ENCODE data around the gene KRTAP10-8.

The KRTAP10-8 gene

DNA sequence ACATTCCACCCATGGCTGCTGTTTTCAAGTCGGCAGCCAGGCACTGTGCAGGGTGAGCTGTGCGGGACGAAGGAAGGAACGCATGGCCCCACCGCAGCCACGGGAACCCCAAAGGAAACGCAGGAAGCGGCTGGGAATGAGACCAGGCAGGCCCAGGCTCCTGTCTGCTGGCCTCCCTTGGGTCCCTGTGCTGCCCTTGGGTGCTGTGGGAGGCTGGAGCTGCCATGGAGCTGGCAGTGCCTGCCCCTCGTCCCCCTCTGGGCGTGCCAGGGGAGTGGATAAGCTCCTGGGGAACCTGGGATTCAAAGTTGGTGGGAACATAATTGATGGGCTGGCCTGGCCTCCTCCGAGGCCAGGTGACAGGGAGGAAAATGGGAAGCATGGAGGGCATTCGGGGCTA, 43.6 kb upstream of the KRTAP10-8 start (continued):
- TF ChIP-seq, protein P1, sequence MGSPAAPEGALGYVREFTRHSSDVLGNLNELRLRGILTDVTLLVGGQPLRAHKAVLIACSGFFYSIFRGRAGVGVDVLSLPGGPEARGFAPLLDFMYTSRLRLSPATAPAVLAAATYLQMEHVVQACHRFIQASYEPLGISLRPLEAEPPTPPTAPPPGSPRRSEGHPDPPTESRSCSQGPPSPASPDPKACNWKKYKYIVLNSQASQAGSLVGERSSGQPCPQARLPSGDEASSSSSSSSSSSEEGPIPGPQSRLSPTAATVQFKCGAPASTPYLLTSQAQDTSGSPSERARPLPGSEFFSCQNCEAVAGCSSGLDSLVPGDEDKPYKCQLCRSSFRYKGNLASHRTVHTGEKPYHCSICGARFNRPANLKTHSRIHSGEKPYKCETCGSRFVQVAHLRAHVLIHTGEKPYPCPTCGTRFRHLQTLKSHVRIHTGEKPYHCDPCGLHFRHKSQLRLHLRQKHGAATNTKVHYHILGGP (tag by site-specific recombination; IDR thresholded peaks at IDR 0.05): no peak
- TF ChIP-seq, protein P2, sequence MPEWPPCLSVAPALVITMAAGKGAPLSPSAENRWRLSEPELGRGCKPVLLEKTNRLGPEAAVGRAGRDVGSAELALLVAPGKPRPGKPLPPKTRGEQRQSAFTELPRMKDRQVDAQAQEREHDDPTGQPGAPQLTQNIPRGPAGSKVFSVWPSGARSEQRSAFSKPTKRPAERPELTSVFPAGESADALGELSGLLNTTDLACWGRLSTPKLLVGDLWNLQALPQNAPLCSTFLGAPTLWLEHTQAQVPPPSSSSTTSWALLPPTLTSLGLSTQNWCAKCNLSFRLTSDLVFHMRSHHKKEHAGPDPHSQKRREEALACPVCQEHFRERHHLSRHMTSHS (tag by site-specific recombination; IDR thresholded peaks at IDR 0.05): no peak
- no peak for TF ChIP-seq ZNF610 (tag by site-specific recombination; IDR thresholded peaks at IDR 0.05; ENCODE audit: borderline replicate concordance)
- no peak for TF ChIP-seq ZNF2 (tag by site-specific recombination; IDR thresholded peaks at IDR 0.05)
- no peak for TF ChIP-seq ZNF302 (tag by site-specific recombination; IDR thresholded peaks at IDR 0.05; ENCODE audit: low read depth)
- TF ChIP-seq, protein P3, sequence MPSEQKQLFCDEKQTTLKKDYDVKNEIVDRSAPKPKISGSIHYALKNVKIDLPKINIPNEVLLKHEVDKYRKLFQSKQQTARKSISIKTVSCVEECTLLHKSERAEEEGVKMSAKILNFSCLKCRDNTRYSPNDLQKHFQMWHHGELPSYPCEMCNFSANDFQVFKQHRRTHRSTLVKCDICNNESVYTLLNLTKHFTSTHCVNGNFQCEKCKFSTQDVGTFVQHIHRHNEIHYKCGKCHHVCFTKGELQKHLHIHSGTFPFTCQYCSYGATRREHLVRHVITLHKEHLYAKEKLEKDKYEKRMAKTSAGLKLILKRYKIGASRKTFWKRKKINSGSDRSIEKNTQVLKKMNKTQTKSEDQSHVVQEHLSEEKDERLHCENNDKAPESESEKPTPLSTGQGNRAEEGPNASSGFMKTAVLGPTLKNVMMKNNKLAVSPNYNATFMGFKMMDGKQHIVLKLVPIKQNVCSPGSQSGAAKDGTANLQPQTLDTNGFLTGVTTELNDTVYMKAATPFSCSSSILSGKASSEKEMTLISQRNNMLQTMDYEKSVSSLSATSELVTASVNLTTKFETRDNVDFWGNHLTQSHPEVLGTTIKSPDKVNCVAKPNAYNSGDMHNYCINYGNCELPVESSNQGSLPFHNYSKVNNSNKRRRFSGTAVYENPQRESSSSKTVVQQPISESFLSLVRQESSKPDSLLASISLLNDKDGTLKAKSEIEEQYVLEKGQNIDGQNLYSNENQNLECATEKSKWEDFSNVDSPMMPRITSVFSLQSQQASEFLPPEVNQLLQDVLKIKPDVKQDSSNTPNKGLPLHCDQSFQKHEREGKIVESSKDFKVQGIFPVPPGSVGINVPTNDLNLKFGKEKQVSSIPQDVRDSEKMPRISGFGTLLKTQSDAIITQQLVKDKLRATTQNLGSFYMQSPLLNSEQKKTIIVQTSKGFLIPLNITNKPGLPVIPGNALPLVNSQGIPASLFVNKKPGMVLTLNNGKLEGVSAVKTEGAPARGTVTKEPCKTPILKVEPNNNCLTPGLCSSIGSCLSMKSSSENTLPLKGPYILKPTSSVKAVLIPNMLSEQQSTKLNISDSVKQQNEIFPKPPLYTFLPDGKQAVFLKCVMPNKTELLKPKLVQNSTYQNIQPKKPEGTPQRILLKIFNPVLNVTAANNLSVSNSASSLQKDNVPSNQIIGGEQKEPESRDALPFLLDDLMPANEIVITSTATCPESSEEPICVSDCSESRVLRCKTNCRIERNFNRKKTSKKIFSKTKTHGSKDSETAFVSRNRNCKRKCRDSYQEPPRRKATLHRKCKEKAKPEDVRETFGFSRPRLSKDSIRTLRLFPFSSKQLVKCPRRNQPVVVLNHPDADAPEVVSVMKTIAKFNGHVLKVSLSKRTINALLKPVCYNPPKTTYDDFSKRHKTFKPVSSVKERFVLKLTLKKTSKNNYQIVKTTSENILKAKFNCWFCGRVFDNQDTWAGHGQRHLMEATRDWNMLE (tag by site-specific recombination; conservative IDR thresholded peaks at IDR 0.05; ENCODE audit: low read depth): no peak

DNA sequence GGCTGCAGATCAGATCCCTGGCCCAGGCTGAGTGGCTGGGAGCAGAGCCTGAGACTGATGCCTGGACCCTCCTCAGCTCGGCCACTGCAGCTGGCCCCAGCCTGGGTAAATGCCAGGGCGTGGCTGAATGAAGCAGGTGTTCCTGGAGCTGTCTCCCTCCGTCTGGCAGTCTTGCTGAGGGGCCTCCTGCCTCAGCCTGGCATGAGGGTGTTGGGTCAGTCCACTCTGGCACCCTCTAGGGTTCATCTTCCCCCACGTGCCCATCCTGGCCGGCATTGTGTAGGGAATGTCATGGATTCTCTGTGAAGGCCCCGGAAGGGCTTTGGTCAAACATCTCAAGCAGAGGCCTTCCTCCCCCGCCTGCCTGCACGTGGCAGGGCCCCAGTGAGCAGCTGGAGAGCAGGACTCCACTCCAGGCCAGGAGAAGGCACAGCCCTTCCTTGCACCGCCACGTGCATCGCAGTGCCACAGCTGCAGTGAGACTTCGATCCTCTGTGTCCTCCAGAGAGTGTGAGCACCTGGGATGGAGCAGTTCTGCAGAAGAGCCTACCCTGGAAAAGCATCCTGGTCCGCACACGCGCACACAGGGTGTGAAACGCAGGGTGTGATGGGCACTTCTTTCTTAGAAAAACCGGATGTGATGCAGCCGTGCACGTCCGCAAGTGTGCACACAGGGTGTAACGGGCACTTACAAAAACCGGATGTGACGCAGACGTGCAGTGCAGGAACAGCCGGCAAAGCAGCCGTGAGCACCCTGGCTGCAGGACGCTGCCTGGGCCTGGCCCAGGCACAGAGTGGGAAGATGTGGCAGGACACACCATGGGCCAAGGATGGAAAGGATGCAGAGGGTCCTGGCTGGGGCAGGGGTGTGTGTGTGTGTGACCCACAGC, 43.0 kb upstream of the KRTAP10-8 start:
- Histone ChIP-seq H3K27ac (ENCODE audit: extremely low read depth, low read depth, low read length) (no peak overlapping the region), H3K4me1 (ENCODE audit: control insufficient read depth, insufficient read depth, low read length) (no peaks in the 10 kb centered on the region), H3K4me3 (ENCODE audit: low read depth, low read length) (no peak overlapping the region), H3K36me3 (ENCODE audit: control insufficient read depth in 2 of 2, insufficient read depth in 1 of 2, low read length in 2 of 2) (no peaks in the 10 kb centered on the region), H3K9me3 (ENCODE audit: control insufficient read depth, insufficient read depth, low read depth, low read length) (no peaks in the 10 kb centered on the region)
- ChIA-PET POLR2A (no interaction called here), CTCF (interaction anchor here (0.6 kb wide), 1 partner anchor 59 kb away, joined by 4 read pairs; no protein-coding TSS in a partner anchor)
- TF ChIP-seq ZNF133 (tag by site-specific recombination; IDR thresholded peaks at IDR 0.05): no peak
- TF ChIP-seq ZNF324 (tag by site-specific recombination; IDR thresholded peaks at IDR 0.05): no peak
- TF ChIP-seq, protein P4, sequence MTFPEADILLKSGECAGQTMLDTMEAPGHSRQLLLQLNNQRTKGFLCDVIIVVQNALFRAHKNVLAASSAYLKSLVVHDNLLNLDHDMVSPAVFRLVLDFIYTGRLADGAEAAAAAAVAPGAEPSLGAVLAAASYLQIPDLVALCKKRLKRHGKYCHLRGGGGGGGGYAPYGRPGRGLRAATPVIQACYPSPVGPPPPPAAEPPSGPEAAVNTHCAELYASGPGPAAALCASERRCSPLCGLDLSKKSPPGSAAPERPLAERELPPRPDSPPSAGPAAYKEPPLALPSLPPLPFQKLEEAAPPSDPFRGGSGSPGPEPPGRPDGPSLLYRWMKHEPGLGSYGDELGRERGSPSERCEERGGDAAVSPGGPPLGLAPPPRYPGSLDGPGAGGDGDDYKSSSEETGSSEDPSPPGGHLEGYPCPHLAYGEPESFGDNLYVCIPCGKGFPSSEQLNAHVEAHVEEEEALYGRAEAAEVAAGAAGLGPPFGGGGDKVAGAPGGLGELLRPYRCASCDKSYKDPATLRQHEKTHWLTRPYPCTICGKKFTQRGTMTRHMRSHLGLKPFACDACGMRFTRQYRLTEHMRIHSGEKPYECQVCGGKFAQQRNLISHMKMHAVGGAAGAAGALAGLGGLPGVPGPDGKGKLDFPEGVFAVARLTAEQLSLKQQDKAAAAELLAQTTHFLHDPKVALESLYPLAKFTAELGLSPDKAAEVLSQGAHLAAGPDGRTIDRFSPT (tag by site-specific recombination; IDR thresholded peaks at IDR 0.05): no peak
- no peak for TF ChIP-seq BCL11B (tag by site-specific recombination; IDR thresholded peaks at IDR 0.05; ENCODE audit: low read depth)
- TF ChIP-seq, protein P5, sequence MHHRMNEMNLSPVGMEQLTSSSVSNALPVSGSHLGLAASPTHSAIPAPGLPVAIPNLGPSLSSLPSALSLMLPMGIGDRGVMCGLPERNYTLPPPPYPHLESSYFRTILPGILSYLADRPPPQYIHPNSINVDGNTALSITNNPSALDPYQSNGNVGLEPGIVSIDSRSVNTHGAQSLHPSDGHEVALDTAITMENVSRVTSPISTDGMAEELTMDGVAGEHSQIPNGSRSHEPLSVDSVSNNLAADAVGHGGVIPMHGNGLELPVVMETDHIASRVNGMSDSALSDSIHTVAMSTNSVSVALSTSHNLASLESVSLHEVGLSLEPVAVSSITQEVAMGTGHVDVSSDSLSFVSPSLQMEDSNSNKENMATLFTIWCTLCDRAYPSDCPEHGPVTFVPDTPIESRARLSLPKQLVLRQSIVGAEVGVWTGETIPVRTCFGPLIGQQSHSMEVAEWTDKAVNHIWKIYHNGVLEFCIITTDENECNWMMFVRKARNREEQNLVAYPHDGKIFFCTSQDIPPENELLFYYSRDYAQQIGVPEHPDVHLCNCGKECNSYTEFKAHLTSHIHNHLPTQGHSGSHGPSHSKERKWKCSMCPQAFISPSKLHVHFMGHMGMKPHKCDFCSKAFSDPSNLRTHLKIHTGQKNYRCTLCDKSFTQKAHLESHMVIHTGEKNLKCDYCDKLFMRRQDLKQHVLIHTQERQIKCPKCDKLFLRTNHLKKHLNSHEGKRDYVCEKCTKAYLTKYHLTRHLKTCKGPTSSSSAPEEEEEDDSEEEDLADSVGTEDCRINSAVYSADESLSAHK (tag by site-specific recombination; IDR thresholded peaks at IDR 0.05): no peak
- TF ChIP-seq HOXD13 (CRISPR knock-in tag; IDR thresholded peaks at IDR 0.05; ENCODE audit: borderline replicate concordance): no peak
- no peak for TF ChIP-seq ZNF391 (tag by site-specific recombination; IDR thresholded peaks at IDR 0.05; ENCODE audit: borderline replicate concordance, low read depth)
- TF ChIP-seq TRIM28 (IDR thresholded peaks at IDR 0.05; ENCODE audit: borderline replicate concordance, low read length): no peak

Data from HEK293 (cell line).